Measurements from ENCODE around the gene RANBP6.

DNA sequence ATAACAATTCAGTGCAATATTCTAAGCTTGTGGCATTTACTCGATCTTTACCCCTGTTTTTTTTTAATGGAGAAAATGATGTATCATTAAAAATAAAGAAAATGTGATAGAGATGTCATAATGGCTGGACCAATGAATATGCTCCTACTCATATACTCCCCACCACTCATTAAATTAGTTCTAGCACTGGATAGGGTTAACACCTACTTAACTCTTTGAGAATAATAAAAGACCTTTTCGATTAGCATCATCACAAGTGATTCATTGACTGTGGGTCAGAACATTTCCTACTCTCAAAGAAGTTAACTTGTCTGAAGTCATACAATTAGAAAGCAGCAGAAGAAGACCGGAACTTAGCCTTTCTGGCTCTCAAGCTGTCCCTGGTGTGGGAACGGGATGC lies 31.6 kb upstream of the RANBP6 start:
- no peak for TF ChIP-seq CTCF (tag by site-specific recombination; IDR thresholded peaks at IDR 0.05)
- TF ChIP-seq, protein P1, sequence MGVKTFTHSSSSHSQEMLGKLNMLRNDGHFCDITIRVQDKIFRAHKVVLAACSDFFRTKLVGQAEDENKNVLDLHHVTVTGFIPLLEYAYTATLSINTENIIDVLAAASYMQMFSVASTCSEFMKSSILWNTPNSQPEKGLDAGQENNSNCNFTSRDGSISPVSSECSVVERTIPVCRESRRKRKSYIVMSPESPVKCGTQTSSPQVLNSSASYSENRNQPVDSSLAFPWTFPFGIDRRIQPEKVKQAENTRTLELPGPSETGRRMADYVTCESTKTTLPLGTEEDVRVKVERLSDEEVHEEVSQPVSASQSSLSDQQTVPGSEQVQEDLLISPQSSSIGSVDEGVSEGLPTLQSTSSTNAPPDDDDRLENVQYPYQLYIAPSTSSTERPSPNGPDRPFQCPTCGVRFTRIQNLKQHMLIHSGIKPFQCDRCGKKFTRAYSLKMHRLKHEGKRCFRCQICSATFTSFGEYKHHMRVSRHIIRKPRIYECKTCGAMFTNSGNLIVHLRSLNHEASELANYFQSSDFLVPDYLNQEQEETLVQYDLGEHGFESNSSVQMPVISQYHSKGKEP (tag by site-specific recombination; IDR thresholded peaks at IDR 0.05), result no peak
- TF ChIP-seq ELK4 (IDR thresholded peaks at IDR 0.05; ENCODE audit: borderline replicate concordance, low read depth, low read length), result no peak
- no peak for TF ChIP-seq ZNF239 (tag by site-specific recombination; IDR thresholded peaks at IDR 0.05)
- no peak for TF ChIP-seq HOXC10 (CRISPR knock-in tag; IDR thresholded peaks at IDR 0.05)
- no peak for TF ChIP-seq ZFHX2 (tag by site-specific recombination; conservative IDR thresholded peaks at IDR 0.05)
- no peak for TF ChIP-seq REST (tag by site-specific recombination; IDR thresholded peaks at IDR 0.05)
- TF ChIP-seq, protein P2, sequence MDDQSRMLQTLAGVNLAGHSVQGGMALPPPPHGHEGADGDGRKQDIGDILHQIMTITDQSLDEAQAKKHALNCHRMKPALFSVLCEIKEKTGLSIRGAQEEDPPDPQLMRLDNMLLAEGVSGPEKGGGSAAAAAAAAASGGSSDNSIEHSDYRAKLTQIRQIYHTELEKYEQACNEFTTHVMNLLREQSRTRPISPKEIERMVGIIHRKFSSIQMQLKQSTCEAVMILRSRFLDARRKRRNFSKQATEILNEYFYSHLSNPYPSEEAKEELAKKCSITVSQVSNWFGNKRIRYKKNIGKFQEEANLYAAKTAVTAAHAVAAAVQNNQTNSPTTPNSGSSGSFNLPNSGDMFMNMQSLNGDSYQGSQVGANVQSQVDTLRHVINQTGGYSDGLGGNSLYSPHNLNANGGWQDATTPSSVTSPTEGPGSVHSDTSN (CRISPR knock-in tag; IDR thresholded peaks at IDR 0.05), result no peak
- TF ChIP-seq ZNF560 (tag by site-specific recombination; IDR thresholded peaks at IDR 0.05; ENCODE audit: borderline replicate concordance), result no peak
